Neuronal stem cell (in vitro differentiated cells): Measurements from ENCODE around the gene ATRX.
"Not testable (repeated sequence)": the region's sequence is repeated elsewhere in the genome, so short reads cannot be mapped to it uniquely, and the experiment has no call there.

Source experiments
- DNase-seq: peaks from one replicate; pipeline ENCODE4 v3.0.0-alpha.2; 2013; ENCODE audit warnings: low spot score
- H2AFZ ChIP-seq: one replicate; pipeline ENCODE4 v1.6.1; 2013; ENCODE audit warnings: mild to moderate bottlenecking, low read length, inconsistent platforms
- H2AK5ac ChIP-seq: 2 replicates; pipeline ENCODE4 v1.6.1; 2013; ENCODE audit warnings: low read depth, mild to moderate bottlenecking, inconsistent platforms, low read length, moderate library complexity, mixed read lengths
- H2BK120ac ChIP-seq: 2 replicates; pipeline ENCODE4 v1.6.1; 2013; ENCODE audit warnings: low read depth, mild to moderate bottlenecking, inconsistent platforms, low read length, moderate library complexity, mixed read lengths
- H2BK12ac ChIP-seq: one replicate; pipeline ENCODE4 v1.6.1; 2013; ENCODE audit warnings: low read length, inconsistent platforms
- H2BK15ac ChIP-seq: 2 replicates; pipeline ENCODE4 v1.6.1; 2013; ENCODE audit warnings: mild to moderate bottlenecking, low read length, inconsistent platforms, mixed read lengths
- H2BK5ac ChIP-seq: one replicate; pipeline ENCODE4 v1.6.1; 2013; ENCODE audit warnings: inconsistent platforms, mild to moderate bottlenecking, low read length, moderate library complexity
- H3K14ac ChIP-seq: one replicate; pipeline ENCODE4 v1.6.1; 2013; ENCODE audit warnings: low read length, inconsistent platforms
- H3K18ac ChIP-seq: 2 replicates; pipeline ENCODE4 v1.6.1; 2013; ENCODE audit warnings: low read length, inconsistent platforms
- H3K23ac ChIP-seq: 2 replicates; pipeline ENCODE4 v1.6.1; 2013; ENCODE audit warnings: low read depth, mild to moderate bottlenecking, mixed read lengths, low read length, inconsistent platforms; ENCODE audit not compliant: poor library complexity
- H3K27ac ChIP-seq: replicated peaks from 3 replicates; pipeline ENCODE4 v1.5.1; 2013; ENCODE audit warnings: low read length, inconsistent platforms
- H3K27me3 ChIP-seq, 3 experiments: 2 replicates each; pipeline ENCODE4 v1.6.1; 2013; ENCODE audit warnings: low read length in 3 of 3, mild to moderate bottlenecking in 2 of 3, inconsistent platforms in 1 of 3, low read depth in 1 of 3, mixed read lengths in 1 of 3, moderate library complexity in 1 of 3; ENCODE audit not compliant: control insufficient read depth in 3 of 3, insufficient read depth in 3 of 3
- H3K36me3 ChIP-seq, 2 donors: replicated peaks in 1 of 2; 2 replicates each; pipeline ENCODE4 v1.6.1; 2013; ENCODE audit warnings: low read length in 2 of 2; ENCODE audit not compliant: control insufficient read depth in 2 of 2, insufficient read depth in 2 of 2
- H3K4ac ChIP-seq: 2 replicates; pipeline ENCODE4 v1.6.1; 2013; ENCODE audit warnings: inconsistent platforms, mild to moderate bottlenecking, low read length, moderate library complexity
- H3K4me1 ChIP-seq, 2 donors: 1 replicate in 1 of 2; 2 replicates in 1 of 2; pipeline ENCODE4 v1.6.1; 2013; ENCODE audit warnings: low read length in 2 of 2, low read depth in 1 of 2; ENCODE audit not compliant: control insufficient read depth in 2 of 2, insufficient read depth in 1 of 2
- H3K4me2 ChIP-seq: one replicate; pipeline ENCODE4 v1.6.1; 2013; ENCODE audit warnings: mild to moderate bottlenecking, low read length, inconsistent platforms; ENCODE audit not compliant: insufficient read depth, poor library complexity, severe bottlenecking
- H3K4me3 ChIP-seq, 2 donors: 2 replicates each; pipeline ENCODE4 v1.5.1; 2013; ENCODE audit warnings: low read length in 2 of 2, mild to moderate bottlenecking in 2 of 2, inconsistent platforms in 1 of 2, moderate library complexity in 1 of 2
- H3K79me1 ChIP-seq: one replicate; pipeline ENCODE4 v1.6.1; 2013; ENCODE audit warnings: low read depth, mild to moderate bottlenecking, inconsistent platforms, low read length, moderate library complexity
- H3K9ac ChIP-seq: one replicate; pipeline ENCODE4 v1.6.1; 2013; ENCODE audit warnings: mild to moderate bottlenecking, low read depth, low read length, inconsistent platforms; ENCODE audit not compliant: poor library complexity
- H3K9me3 ChIP-seq, 2 donors: replicated peaks in 1 of 2; 2 replicates each; pipeline versions ENCODE3 to v1.6.1; 2013; ENCODE audit warnings: low read length in 2 of 2, mild to moderate bottlenecking in 2 of 2, inconsistent platforms in 1 of 2, low read depth in 1 of 2, mixed read lengths in 1 of 2, moderate library complexity in 1 of 2; ENCODE audit not compliant: control insufficient read depth in 2 of 2, insufficient read depth in 1 of 2
- H4K8ac ChIP-seq: one replicate; pipeline ENCODE4 v1.6.1; 2013; ENCODE audit warnings: low read depth, mild to moderate bottlenecking, inconsistent platforms, low read length, moderate library complexity
- H4K91ac ChIP-seq: one replicate; pipeline ENCODE4 v1.6.1; 2013; ENCODE audit warnings: low read length, low read depth, mild to moderate bottlenecking, inconsistent platforms; ENCODE audit not compliant: poor library complexity
- WGBS, 2 donors: extraction: QIAGEN DNeasy Blood & Tissue Kit; methylation state at CpG; one replicate each; pipeline ENCODE4 v1.1.7; 2013; ENCODE audit warnings: missing lambda C conversion rate in 2 of 2, mixed read lengths in 1 of 2; ENCODE audit not compliant: insufficient read length in 2 of 2, insufficient replicate concordance in 1 of 2; ENCODE audit errors: extremely low coverage in 2 of 2; 5-methylcytosine and 5-hydroxymethylcytosine counted together

ATRX gene

GRCh38 chrX:77556276-77556675 lies 229.7 kb downstream of the ATRX start:
- H3K23ac ChIP-seq: no peak overlapping the region
- no peak overlapping the region for H3K4me3 ChIP-seq
- H2BK12ac ChIP-seq: no peak overlapping the region
- no peak overlapping the region for H2AFZ ChIP-seq
- no peak overlapping the region for H3K27ac ChIP-seq
- no peak overlapping the region for H2BK5ac ChIP-seq
- no peak overlapping the region for H3K4me2 ChIP-seq
- no peaks in the 10 kb centered on the region for H3K79me1 ChIP-seq
- no peak overlapping the region for H3K9ac ChIP-seq
- DNase-seq: no peak
- no peak overlapping the region for H2BK120ac ChIP-seq
- H3K36me3 ChIP-seq: peaks cover 0 to 34% of the 10 kb centered on the region in 2 donors
- no peak overlapping the region for H2BK15ac ChIP-seq
- H3K4ac ChIP-seq: no peak overlapping the region
- no peak overlapping the region for H3K18ac ChIP-seq
- H2AK5ac ChIP-seq: no peak overlapping the region
- no peak overlapping the region for H4K8ac ChIP-seq
- no peak overlapping the region for H4K91ac ChIP-seq
- H3K27me3 ChIP-seq: no peaks in the 10 kb centered on the region
- no peaks in the 10 kb centered on the region for H3K4me1 ChIP-seq
- H3K14ac ChIP-seq: no peak overlapping the region
- H3K9me3 ChIP-seq: no peaks in the 10 kb centered on the region

DNA sequence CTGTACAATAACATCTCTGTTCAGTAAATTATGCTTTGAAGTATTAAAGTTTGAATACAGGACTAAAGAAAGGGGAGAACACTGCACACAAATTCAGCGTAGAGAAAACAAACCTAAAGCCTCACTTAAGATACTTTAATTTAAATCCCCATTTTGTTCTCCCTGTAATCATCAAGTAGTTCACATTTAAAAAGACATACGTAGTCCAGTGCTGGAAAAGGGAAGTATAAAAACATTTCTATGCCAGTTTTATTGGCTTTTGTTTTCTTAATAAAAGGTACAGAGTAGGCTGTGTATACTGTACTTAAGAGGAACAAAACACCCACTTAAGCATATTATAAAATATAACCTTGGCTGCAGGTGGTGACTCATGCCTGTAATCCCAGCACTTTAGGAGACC lies 237.3 kb downstream of the ATRX start:
- H4K91ac ChIP-seq: no peak overlapping the region
- no peak overlapping the region for H2BK15ac ChIP-seq
- no peak overlapping the region for H2BK12ac ChIP-seq
- no peak overlapping the region for H3K27ac ChIP-seq
- H3K14ac ChIP-seq: no peak overlapping the region
- H2BK120ac ChIP-seq: no peak overlapping the region
- H3K4me3 ChIP-seq: no peak overlapping the region
- no peak for DNase-seq
- H2AK5ac ChIP-seq: no peak overlapping the region
- WGBS, 2 donors: no CpG with 5 or more reads among the region's 2 CpGs
- no peak overlapping the region for H3K4me2 ChIP-seq
- peaks cover 0 to 11% of the 10 kb centered on the region in 2 donors for H3K36me3 ChIP-seq
- H3K79me1 ChIP-seq: no peaks in the 10 kb centered on the region
- no peak overlapping the region for H2BK5ac ChIP-seq
- no peak overlapping the region for H4K8ac ChIP-seq
- H2AFZ ChIP-seq: no peak overlapping the region
- H3K4me1 ChIP-seq: no peaks in the 10 kb centered on the region
- no peak overlapping the region for H3K23ac ChIP-seq
- no peak overlapping the region for H3K9ac ChIP-seq
- no peaks in the 10 kb centered on the region for H3K9me3 ChIP-seq
- no peaks in the 10 kb centered on the region for H3K27me3 ChIP-seq
- H3K18ac ChIP-seq: no peak overlapping the region
- no peak overlapping the region for H3K4ac ChIP-seq

- not testable (repeated sequence) for H3K27ac ChIP-seq, H4K8ac ChIP-seq, H3K4me3 ChIP-seq, H2BK15ac ChIP-seq, H3K36me3 ChIP-seq, H3K4me1 ChIP-seq, H4K91ac ChIP-seq, H3K4me2 ChIP-seq, H3K18ac ChIP-seq, DNase-seq, H3K4ac ChIP-seq, H3K9ac ChIP-seq, H3K9me3 ChIP-seq, H2AK5ac ChIP-seq, H2BK120ac ChIP-seq, H2BK12ac ChIP-seq, H2BK5ac ChIP-seq, H3K79me1 ChIP-seq, H3K27me3 ChIP-seq, H2AFZ ChIP-seq, H3K23ac ChIP-seq, H3K14ac ChIP-seq
- no CpG with 5 or more reads among the region's 2 CpGs for WGBS, 2 donors
Observed at GRCh38 chrX:77539778-77540177, 246.2 kb downstream of the ATRX start.

- not testable (repeated sequence) for H2BK5ac ChIP-seq, H3K4me2 ChIP-seq, H3K27ac ChIP-seq, H3K27me3 ChIP-seq, H3K36me3 ChIP-seq, H2AK5ac ChIP-seq, H3K9ac ChIP-seq, H3K18ac ChIP-seq, H3K4ac ChIP-seq, H3K9me3 ChIP-seq, H3K14ac ChIP-seq, H2BK12ac ChIP-seq, H3K4me3 ChIP-seq, H2BK120ac ChIP-seq, H4K91ac ChIP-seq, H3K23ac ChIP-seq, H3K79me1 ChIP-seq, DNase-seq, H2BK15ac ChIP-seq, H4K8ac ChIP-seq, H2AFZ ChIP-seq, H3K4me1 ChIP-seq
- WGBS, 2 donors: no CpG with 5 or more reads among the region's 2 CpGs
Observed at GRCh38 chrX:77531261-77531660, 254.8 kb downstream of the ATRX start.
